ENCODE data around the gene AP1S3.
A peak's percentile ranks its signal among the peaks of the same experiment; 100 is the strongest.

The AP1S3 gene

GRCh38 chr2:223759569-223760430 lies 77.6 kb downstream of the AP1S3 start:
- DNase-seq = peak; percentile 54

- no peak for DNase-seq
Measured at GRCh38 chr2:223758131-223758840, 79.1 kb downstream of the AP1S3 start.

- DNase-seq = no peak
Measured at GRCh38 chr2:223753940-223754339, 83.4 kb downstream of the AP1S3 start.

GRCh38 chr2:223751012-223751411 lies 86.4 kb downstream of the AP1S3 start:
- peak; percentile 76 for DNase-seq

GRCh38 chr2:223747392-223748042 lies 89.9 kb downstream of the AP1S3 start:
- no peak for DNase-seq

- no peak for DNase-seq
Measured at GRCh38 chr2:223746611-223747010, 90.8 kb downstream of the AP1S3 start.

GRCh38 chr2:223744580-223744979 lies 92.8 kb downstream of the AP1S3 start:
- DNase-seq = peak; percentile 71

GRCh38 chr2:223740679-223741078 lies 96.7 kb downstream of the AP1S3 start:
- no peak for DNase-seq

- no peak for DNase-seq
Measured at GRCh38 chr2:223737207-223737606, 100.2 kb downstream of the AP1S3 start.

- DNase-seq = no peak
Measured at GRCh38 chr2:223736488-223736887, 100.9 kb downstream of the AP1S3 start.

GRCh38 chr2:223735659-223736244 lies 101.6 kb downstream of the AP1S3 start:
- DNase-seq = peak; percentile 89

- DNase-seq = no peak
Measured at GRCh38 chr2:223735035-223735640, 102.2 kb downstream of the AP1S3 start.

- no peak for DNase-seq
Measured at GRCh38 chr2:223734346-223734745, 103.0 kb downstream of the AP1S3 start.

GRCh38 chr2:223732346-223732745 lies 105.0 kb downstream of the AP1S3 start:
- no peak for DNase-seq

- peak; percentile 48 for DNase-seq
Measured at GRCh38 chr2:223731503-223731902, 105.9 kb downstream of the AP1S3 start.

- DNase-seq = peak; percentile 72
Measured at GRCh38 chr2:223729781-223730180, 107.6 kb downstream of the AP1S3 start.

- peak; percentile 61 for DNase-seq
Measured at GRCh38 chr2:223727562-223727961, 109.8 kb downstream of the AP1S3 start.

- DNase-seq = peak; percentile 12
Measured at GRCh38 chr2:223725986-223726970, 111.1 kb downstream of the AP1S3 start.

GRCh38 chr2:223725494-223725893 lies 111.9 kb downstream of the AP1S3 start:
- DNase-seq = peak; percentile 97

GRCh38 chr2:223724861-223725260 lies 112.5 kb downstream of the AP1S3 start:
- no peak for DNase-seq

- DNase-seq = no peak
Measured at GRCh38 chr2:223723954-223724411, 113.4 kb downstream of the AP1S3 start.
